ENCODE results near the gene ZAP70. TPM values are rescaled to one million over a fixed set of nuclear protein-coding genes. Genes with fewer than 3 reads are reported as not detected.

ZAP70 gene
- total RNA-seq, 2 experiments from 2014 or later, result 218 TPM

- ChIA-PET CTCF (interaction anchor here (0.6 to 11.8 kb wide), 7 partner anchors 18 to 126 kb away, joined by 3 to 154 read pairs (median 15); no protein-coding TSS in a partner anchor), POLR2A (interaction anchor here (0.7 to 3.4 kb wide), 8 partner anchors 8 to 54 kb away, joined by 3 to 34 read pairs (median 7); no protein-coding TSS in a partner anchor)
- no peak for TF ChIP-seq CTCF (IDR thresholded peaks at IDR 0.05)
- H3K4me3 Mint-ChIP-seq, result peak overlapping the region; percentile 89
- intact Hi-C loops (cut with micrococcal nuclease), result no loop called here
- H3K9me3 Mint-ChIP-seq, result no peaks in the 10 kb centered on the region
- peaks cover 74% of the 10 kb centered on the region for H3K36me3 Mint-ChIP-seq (ENCODE audit: low read depth)
- no peaks in the 10 kb centered on the region for H3K27me3 Mint-ChIP-seq
- DNase-seq (peak; percentile 59), ATAC-seq (no peak)
- peaks cover 57% of the 10 kb centered on the region for H3K4me1 Mint-ChIP-seq (ENCODE audit: low read depth)
- peak overlapping the region; percentile 100 for H3K27ac Mint-ChIP-seq
Measured at GRCh38 chr2:97716695-97717612, 3.6 kb downstream of the ZAP70 start.

- Mint-ChIP-seq H3K9me3 (no peaks in the 10 kb centered on the region), H3K27ac (peak overlapping the region; percentile 100), H3K4me1 (ENCODE audit: low read depth) (peaks cover 56% of the 10 kb centered on the region), H3K27me3 (no peaks in the 10 kb centered on the region), H3K36me3 (ENCODE audit: low read depth) (peaks cover 80% of the 10 kb centered on the region), H3K4me3 (peak overlapping the region; percentile 89)
- no peak for TF ChIP-seq CTCF (IDR thresholded peaks at IDR 0.05)
- CTCF ChIA-PET, result interaction anchor here (0.8 to 11.8 kb wide), 7 partner anchors 9 to 127 kb away, joined by 3 to 143 read pairs (median 9); no protein-coding TSS in a partner anchor
- intact Hi-C loops (cut with micrococcal nuclease), result no loop called here
- ATAC-seq (no peak), DNase-seq (no peak)
- POLR2A ChIA-PET, result interaction anchor here (0.7 to 3.4 kb wide), 12 partner anchors 9 to 71 kb away, joined by 3 to 34 read pairs (median 6); no protein-coding TSS in a partner anchor
Measured at GRCh38 chr2:97717613-97717995, 4.2 kb downstream of the ZAP70 start.

- H3K27me3 Mint-ChIP-seq, result no peaks in the 10 kb centered on the region
- ChIA-PET CTCF (interaction anchor here (0.8 to 11.8 kb wide), 9 partner anchors 8 to 128 kb away, joined by 3 to 143 read pairs (median 6); no protein-coding TSS in a partner anchor), POLR2A (interaction anchor here (0.6 to 3.4 kb wide), 13 partner anchors 10 to 1280 kb away, joined by 3 to 34 read pairs (median 5); no protein-coding TSS in a partner anchor)
- no peak for TF ChIP-seq CTCF (IDR thresholded peaks at IDR 0.05)
- H3K4me1 Mint-ChIP-seq (ENCODE audit: low read depth), result peaks cover 58% of the 10 kb centered on the region
- peaks cover 85% of the 10 kb centered on the region for H3K36me3 Mint-ChIP-seq (ENCODE audit: low read depth)
- DNase-seq, result peak; percentile 91
- H3K4me3 Mint-ChIP-seq, result peak overlapping the region; percentile 89
- intact Hi-C loops (cut with micrococcal nuclease), result no loop called here
- H3K9me3 Mint-ChIP-seq, result no peaks in the 10 kb centered on the region
- peak; percentile 67 for ATAC-seq
- peak overlapping the region; percentile 100 for H3K27ac Mint-ChIP-seq
Measured at GRCh38 chr2:97718051-97718882, 4.9 kb downstream of the ZAP70 start.

GRCh38 chr2:97718942-97719341 is 5.6 kb downstream of the ZAP70 start:
- ChIA-PET POLR2A (interaction anchor here (0.6 to 3.4 kb wide), 10 partner anchors 10 to 1280 kb away, joined by 3 to 34 read pairs (median 7); no protein-coding TSS in a partner anchor), CTCF (interaction anchor here (1.1 to 11.8 kb wide), 6 partner anchors 9 to 54 kb away, joined by 3 to 143 read pairs (median 12); no protein-coding TSS in a partner anchor)
- no peaks in the 10 kb centered on the region for H3K9me3 Mint-ChIP-seq
- peak overlapping the region; percentile 100 for H3K27ac Mint-ChIP-seq
- H3K4me1 Mint-ChIP-seq (ENCODE audit: low read depth), result peaks cover 62% of the 10 kb centered on the region
- TF ChIP-seq CTCF (IDR thresholded peaks at IDR 0.05), result no peak
- peaks cover 85% of the 10 kb centered on the region for H3K36me3 Mint-ChIP-seq (ENCODE audit: low read depth)
- ATAC-seq (peak; percentile 11), DNase-seq (peak; percentile 51)
- intact Hi-C loops (cut with micrococcal nuclease), result no loop called here
- H3K4me3 Mint-ChIP-seq, result peak overlapping the region; percentile 89
- no peaks in the 10 kb centered on the region for H3K27me3 Mint-ChIP-seq

All from activated CD8-positive, alpha-beta T cell treated with anti-CD3 and anti-CD28 coated beads for 36 hours (primary cell).